PFSK-1 (cell line): ENCODE results near the gene KRT5.

Experiments
- FOXP2 ChIP-seq: optimal IDR thresholded peaks from 2 replicates; pipeline ENCODE3; 2011; ENCODE audit warnings: borderline replicate concordance, control low read depth, inconsistent platforms; ENCODE audit not compliant: insufficient read depth; ENCODE audit errors: extremely low read length, extremely low read depth
- POLR2AphosphoS5 ChIP-seq: IDR thresholded peaks from 2 replicates; pipeline ENCODE4 v1.6.1; 2012; ENCODE audit warnings: low read depth, mild to moderate bottlenecking, control low read depth, low read length, moderate library complexity
- REST ChIP-seq, 2 experiments: IDR thresholded peaks; 2 replicates each; pipeline versions ENCODE4 v1.6.1 to v1.8.0; 2011 to 2012; ENCODE audit warnings: low read depth in 2 of 2, low read length in 2 of 2, control low read depth in 1 of 2, inconsistent platforms in 1 of 2, mild to moderate bottlenecking in 1 of 2, moderate library complexity in 1 of 2; ENCODE audit not compliant: insufficient read depth in 1 of 2
- SIN3A ChIP-seq: IDR thresholded peaks from 2 replicates; pipeline ENCODE4 v1.6.1; 2012; ENCODE audit warnings: mild to moderate bottlenecking, low read length, moderate library complexity, borderline replicate concordance; ENCODE audit not compliant: insufficient read depth
- TAF1 ChIP-seq: IDR thresholded peaks from 2 replicates; pipeline ENCODE4 v1.6.1; 2012; ENCODE audit warnings: low read length, control low read depth, borderline replicate concordance; ENCODE audit not compliant: insufficient read depth

Gene KRT5

GRCh38 chr12:52499806-52500560, 20.2 kb downstream of the KRT5 start:
- TF ChIP-seq TAF1: no peak

- TF ChIP-seq REST (IDR thresholded peaks at IDR 0.05; ENCODE audit: insufficient read depth in 1 of 2, low read depth in 2 of 2, low read length in 2 of 2): no peak
- no peak for TF ChIP-seq SIN3A
- no peak for TF ChIP-seq POLR2AphosphoS5
- TF ChIP-seq TAF1: no peak
- TF ChIP-seq FOXP2: no peak
Observed at GRCh38 chr12:52498946-52499345, 21.2 kb downstream of the KRT5 start.

DNA sequence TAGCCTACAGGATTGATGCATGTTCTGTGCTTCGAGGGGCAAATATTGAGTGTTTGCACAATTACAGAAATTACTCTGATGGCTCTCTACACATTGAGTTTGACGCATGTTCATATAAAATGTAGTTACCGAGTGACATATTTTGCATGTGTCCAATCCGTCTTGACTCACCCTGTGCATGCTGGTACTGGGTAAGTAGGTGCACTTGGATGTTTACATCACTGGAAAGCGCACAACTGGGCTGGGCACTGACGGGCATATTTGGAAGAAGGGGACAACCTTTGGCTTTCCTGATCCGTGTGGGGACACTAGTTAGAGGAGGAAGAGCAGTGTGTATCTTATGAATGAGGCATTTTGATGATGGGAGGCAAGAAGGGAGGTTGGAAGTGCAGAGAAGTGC, 22.2 kb downstream of the KRT5 start:
- TF ChIP-seq REST (IDR thresholded peaks at IDR 0.05; ENCODE audit: insufficient read depth in 1 of 2, low read depth in 2 of 2, low read length in 2 of 2): no peak
- TF ChIP-seq POLR2AphosphoS5: no peak
- no peak for TF ChIP-seq FOXP2
- TF ChIP-seq TAF1: no peak
- TF ChIP-seq SIN3A: no peak

DNA sequence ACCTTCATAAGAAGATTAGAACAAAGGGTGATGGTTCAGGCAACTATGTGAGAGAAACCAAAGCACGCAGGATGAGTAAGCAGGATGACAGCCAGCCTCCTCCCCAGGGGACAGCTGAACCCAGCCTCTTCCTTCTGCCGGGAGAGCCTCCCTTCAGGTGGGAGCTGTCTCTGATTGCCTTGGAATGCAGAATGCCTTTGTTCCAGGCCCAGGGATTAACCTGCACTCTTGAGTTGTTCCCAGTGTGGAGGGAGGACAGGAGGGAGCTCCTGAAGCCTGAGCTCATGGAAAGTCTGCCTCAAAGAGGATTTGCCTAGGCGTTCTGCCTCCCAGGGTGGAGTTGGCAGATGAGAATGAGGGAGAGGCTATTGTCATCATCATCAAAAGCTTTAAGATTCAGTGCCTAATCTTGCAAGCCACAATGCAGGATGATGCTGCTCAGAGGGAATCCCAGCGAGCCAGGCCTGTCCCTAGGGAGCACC, 23.6 kb downstream of the KRT5 start:
- TF ChIP-seq TAF1 (no peak), REST (IDR thresholded peaks at IDR 0.05; ENCODE audit: insufficient read depth in 1 of 2, low read depth in 2 of 2, low read length in 2 of 2) (no peak), POLR2AphosphoS5 (no peak), SIN3A (no peak), FOXP2 (no peak)

DNA sequence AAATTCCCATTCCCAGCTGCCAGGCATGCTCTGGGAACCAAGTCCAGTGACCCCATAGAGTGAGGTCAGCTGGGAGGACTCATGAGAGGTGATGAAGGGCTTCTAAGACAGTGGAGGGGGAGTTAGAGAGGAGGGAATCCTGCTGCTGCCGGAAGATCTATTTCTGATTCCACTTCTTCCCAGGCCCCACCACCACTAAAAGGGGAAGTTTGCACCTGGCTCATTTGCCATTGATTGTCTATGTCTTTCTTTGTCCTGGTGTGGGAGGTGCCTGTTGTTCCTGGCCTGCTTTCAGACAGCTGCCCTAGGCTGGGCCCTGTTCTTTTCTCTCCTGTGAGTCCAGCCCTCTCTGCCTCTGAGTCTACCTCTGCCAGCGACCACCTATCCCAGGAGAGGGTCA, 24.1 kb downstream of the KRT5 start:
- TF ChIP-seq FOXP2 (no peak), SIN3A (no peak), TAF1 (no peak), POLR2AphosphoS5 (no peak), REST (IDR thresholded peaks at IDR 0.05; ENCODE audit: insufficient read depth in 1 of 2, low read depth in 2 of 2, low read length in 2 of 2) (no peak)
